Progenitor cell of endocrine pancreas (in vitro differentiated cells): ENCODE data around the gene TMEM129. TPM values are rescaled to one million over a fixed set of nuclear protein-coding genes. Genes with fewer than 3 reads are reported as not detected.
"Not testable (repeated sequence)": the region's sequence is repeated elsewhere in the genome, so short reads cannot be mapped to it uniquely, and the experiment has no call there.

ENCODE experiments used
- DNase-seq: peaks from one replicate; pipeline ENCODE4 v3.0.0; 2021; ENCODE audit warnings: low spot score; ENCODE audit not compliant: unreplicated experiment
- H3K27ac Mint-ChIP-seq: 2 replicates; pipeline ENCODE4 v1.8.0; 2021; ENCODE audit warnings: mild to moderate bottlenecking, moderate library complexity, mixed read lengths
- H3K27me3 Mint-ChIP-seq: 2 replicates; pipeline ENCODE4 v1.8.0; 2021; ENCODE audit warnings: mixed read lengths
- H3K36me3 Mint-ChIP-seq: 2 replicates; pipeline ENCODE4 v1.8.0; 2022; ENCODE audit warnings: mixed read lengths; ENCODE audit not compliant: insufficient read depth
- H3K4me1 Mint-ChIP-seq: 2 replicates; pipeline ENCODE4 v1.8.0; 2021; ENCODE audit warnings: low read depth, mixed read lengths
- H3K4me3 Mint-ChIP-seq: 2 replicates; pipeline ENCODE4 v1.8.0; 2021; ENCODE audit warnings: low read depth, mild to moderate bottlenecking, moderate library complexity, mixed read lengths
- H3K9me3 Mint-ChIP-seq: 2 replicates; pipeline ENCODE4 v1.8.0; 2021; ENCODE audit warnings: low read depth, mixed read lengths
- total RNA-seq: library from RNA; stranded (reverse); gene quantifications from 2 replicates; pipeline ENCODE4 v1.2.1, GENCODE V29; 2021
- TF ChIP-seq, protein P1 (sequence below): fragments of 200-600 bp; sonication (generic); IDR thresholded peaks from one replicate; pipeline ENCODE4 v1.5.0; 2021; ENCODE audit warnings: antibody characterized with exemption, mild to moderate bottlenecking; ENCODE audit not compliant: unreplicated experiment

The TMEM129 gene
- total RNA-seq, 1 donor from 2014 or later, result 30.0 TPM

DNA sequence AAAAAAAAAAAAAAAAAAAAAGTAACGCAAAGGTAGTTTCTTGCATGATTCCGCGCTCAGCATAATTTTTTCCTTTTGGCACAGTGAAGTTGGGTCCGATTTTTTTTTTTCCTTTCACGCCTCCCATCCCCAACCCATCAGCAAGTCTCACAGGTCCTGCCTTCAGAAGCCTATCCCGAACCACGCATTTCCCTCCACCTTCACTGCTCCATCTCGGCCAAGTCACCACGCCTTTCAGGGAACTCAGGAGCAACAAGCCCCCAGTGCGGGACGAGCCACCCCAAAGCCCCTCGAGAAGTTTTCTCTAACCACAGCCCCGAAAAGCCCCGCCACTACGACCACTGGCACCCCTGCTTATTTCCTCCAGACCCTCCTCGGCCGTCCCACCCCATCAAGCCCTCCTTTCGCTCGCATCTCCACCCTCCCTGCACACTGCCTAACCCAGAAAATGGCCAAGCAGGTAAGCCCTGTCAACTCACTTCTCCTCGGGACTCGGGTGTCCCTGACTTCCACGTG is 10.0 kb downstream of the TMEM129 start:
- H3K36me3 Mint-ChIP-seq, result peaks cover 17% of the 10 kb centered on the region
- DNase-seq, result no peak
- H3K9me3 Mint-ChIP-seq, result no peaks in the 10 kb centered on the region
- TF ChIP-seq, protein P1, sequence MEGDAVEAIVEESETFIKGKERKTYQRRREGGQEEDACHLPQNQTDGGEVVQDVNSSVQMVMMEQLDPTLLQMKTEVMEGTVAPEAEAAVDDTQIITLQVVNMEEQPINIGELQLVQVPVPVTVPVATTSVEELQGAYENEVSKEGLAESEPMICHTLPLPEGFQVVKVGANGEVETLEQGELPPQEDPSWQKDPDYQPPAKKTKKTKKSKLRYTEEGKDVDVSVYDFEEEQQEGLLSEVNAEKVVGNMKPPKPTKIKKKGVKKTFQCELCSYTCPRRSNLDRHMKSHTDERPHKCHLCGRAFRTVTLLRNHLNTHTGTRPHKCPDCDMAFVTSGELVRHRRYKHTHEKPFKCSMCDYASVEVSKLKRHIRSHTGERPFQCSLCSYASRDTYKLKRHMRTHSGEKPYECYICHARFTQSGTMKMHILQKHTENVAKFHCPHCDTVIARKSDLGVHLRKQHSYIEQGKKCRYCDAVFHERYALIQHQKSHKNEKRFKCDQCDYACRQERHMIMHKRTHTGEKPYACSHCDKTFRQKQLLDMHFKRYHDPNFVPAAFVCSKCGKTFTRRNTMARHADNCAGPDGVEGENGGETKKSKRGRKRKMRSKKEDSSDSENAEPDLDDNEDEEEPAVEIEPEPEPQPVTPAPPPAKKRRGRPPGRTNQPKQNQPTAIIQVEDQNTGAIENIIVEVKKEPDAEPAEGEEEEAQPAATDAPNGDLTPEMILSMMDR, result no peak
- H3K27ac Mint-ChIP-seq, result peak overlapping the region; percentile 96
- peaks cover 39% of the 10 kb centered on the region for H3K4me1 Mint-ChIP-seq
- no peaks in the 10 kb centered on the region for H3K27me3 Mint-ChIP-seq
- H3K4me3 Mint-ChIP-seq, result peak overlapping the region; percentile 95

DNA sequence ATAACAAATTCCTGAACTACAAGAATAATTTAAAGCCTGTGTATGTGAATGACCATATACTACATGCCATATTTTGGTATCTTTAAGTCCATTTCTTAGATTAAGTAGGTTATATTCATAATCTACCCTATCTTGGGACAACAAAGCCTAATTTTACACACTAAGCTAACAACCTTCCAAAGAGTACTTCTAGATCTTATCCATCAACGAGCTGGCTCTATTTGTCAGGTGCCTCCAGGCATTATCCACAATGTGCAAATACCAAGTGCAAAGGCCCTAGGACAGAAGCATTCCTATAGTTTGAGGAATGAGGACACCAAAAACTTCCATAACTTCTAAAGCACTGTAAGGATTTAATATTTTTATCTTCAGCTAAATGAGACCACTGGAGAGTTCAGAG is 12.5 kb downstream of the TMEM129 start:
- Mint-ChIP-seq H3K36me3 (peaks cover 22% of the 10 kb centered on the region), H3K4me3 (peak overlapping the region; percentile 58), H3K27me3 (no peaks in the 10 kb centered on the region), H3K4me1 (peaks cover 39% of the 10 kb centered on the region), H3K27ac (peak overlapping the region; percentile 93), H3K9me3 (no peaks in the 10 kb centered on the region)
- TF ChIP-seq, protein P1, result no peak
- no peak for DNase-seq

DNA sequence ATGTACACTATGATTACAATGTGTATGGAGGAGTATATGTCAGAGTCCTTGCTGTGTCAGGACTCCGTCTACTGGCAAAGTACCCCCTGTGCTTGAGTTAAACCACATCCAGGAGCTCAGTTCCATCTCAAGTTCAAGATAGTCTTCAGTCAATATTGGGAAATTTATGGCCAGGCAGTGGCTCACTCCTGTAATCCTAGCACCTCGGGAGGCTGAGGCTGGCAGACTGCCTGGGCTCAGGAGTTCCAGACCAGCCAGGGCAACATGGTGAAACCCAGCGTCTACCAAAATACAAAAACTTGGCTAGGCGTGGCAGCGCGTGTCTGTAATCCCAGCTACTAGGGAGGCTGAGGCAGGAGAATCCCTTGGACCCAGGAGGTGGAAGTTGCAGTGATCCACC is 14.8 kb downstream of the TMEM129 start:
- Mint-ChIP-seq H3K9me3 (no peaks in the 10 kb centered on the region), H3K4me1 (peaks cover 36% of the 10 kb centered on the region), H3K4me3 (no peak overlapping the region), H3K27me3 (no peaks in the 10 kb centered on the region), H3K36me3 (peaks cover 28% of the 10 kb centered on the region), H3K27ac (no peak overlapping the region)
- TF ChIP-seq, protein P1, result no peak
- no peak for DNase-seq

DNA sequence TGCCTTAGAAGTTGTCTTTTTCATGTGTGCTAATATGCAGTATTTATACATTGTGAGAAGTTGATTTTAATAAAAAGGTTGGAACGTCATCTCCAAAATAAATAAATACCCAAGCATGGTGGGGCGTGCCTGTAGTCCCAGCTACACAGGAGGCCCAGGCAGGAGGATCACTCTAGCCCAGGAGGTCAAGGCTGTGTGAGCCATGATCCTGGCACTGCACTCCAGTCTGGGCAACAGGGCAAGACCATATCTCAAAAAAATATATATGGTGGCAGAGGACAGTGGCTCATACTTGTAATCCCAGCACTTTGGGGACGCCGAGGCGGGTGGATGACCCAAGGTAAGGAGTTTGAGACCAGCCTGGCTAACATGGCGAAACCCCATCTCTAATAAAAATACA is 15.4 kb downstream of the TMEM129 start:
- Mint-ChIP-seq H3K36me3 (peaks cover 24% of the 10 kb centered on the region), H3K4me1 (peaks cover 31% of the 10 kb centered on the region), H3K9me3 (no peaks in the 10 kb centered on the region), H3K27ac (no peak overlapping the region), H3K4me3 (no peak overlapping the region), H3K27me3 (no peaks in the 10 kb centered on the region)
- no peak for DNase-seq
- TF ChIP-seq, protein P1, result no peak

DNA sequence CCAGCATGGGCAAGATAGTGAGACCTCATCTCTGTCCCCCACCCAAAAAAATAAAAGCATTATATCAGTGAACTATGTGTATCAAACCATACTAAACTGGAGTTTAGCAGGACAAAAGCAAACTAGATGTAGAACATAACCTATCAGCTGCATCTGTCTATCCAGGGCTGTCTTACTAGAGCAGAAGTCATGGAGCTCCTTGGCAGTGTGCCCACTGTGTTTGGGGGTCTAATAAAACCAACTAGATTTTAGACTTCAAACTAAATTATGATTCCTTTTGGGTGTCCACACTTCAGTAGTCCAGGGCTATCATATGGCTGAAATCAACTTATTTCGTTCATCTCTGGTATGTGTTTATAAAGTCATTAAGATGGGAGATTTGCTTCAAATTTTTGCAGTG is 17.3 kb downstream of the TMEM129 start:
- no peak overlapping the region for H3K27ac Mint-ChIP-seq
- TF ChIP-seq, protein P1, result no peak
- no peak overlapping the region for H3K4me3 Mint-ChIP-seq
- peaks cover 13% of the 10 kb centered on the region for H3K4me1 Mint-ChIP-seq
- no peaks in the 10 kb centered on the region for H3K9me3 Mint-ChIP-seq
- H3K36me3 Mint-ChIP-seq, result peaks cover 22% of the 10 kb centered on the region
- H3K27me3 Mint-ChIP-seq, result no peaks in the 10 kb centered on the region
- no peak for DNase-seq

DNA sequence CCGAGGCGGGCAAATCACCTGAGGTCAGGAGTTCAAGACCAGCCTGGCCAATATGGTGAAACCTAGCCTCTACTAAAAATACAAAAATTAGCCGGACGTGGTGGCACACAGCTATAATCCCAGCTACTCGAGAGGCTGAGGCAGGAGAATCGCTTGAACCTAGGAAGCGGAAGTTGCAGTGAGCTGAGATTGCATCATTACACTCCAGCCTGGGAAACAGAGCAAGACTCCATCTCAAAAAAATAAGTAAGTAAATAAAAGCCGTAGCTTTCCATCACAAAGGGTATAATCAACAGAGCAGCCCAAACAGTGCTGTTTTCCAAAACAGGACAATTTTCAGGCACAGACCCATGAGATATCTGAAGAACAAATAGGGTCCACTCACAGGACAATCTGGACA is 19.5 kb downstream of the TMEM129 start:
- not testable (repeated sequence) for H3K4me3 Mint-ChIP-seq, H3K27me3 Mint-ChIP-seq, DNase-seq, H3K4me1 Mint-ChIP-seq, H3K9me3 Mint-ChIP-seq
- H3K36me3 Mint-ChIP-seq, result peaks cover 18% of the 10 kb centered on the region
- peak overlapping the region; percentile 37 for H3K27ac Mint-ChIP-seq
